HUES48 (cell line): ENCODE results near the gene IGHMBP2.

Experiments
- H3K27ac ChIP-seq: one replicate; pipeline ENCODE4 v1.7.0; 2013; ENCODE audit warnings: low read depth, low read length, inconsistent platforms
- H3K27me3 ChIP-seq: 2 replicates; pipeline ENCODE4 v1.6.1; 2013; ENCODE audit warnings: mild to moderate bottlenecking, low read length; ENCODE audit not compliant: control insufficient read depth, insufficient read depth
- H3K36me3 ChIP-seq: 2 replicates; pipeline ENCODE4 v1.6.1; 2013; ENCODE audit warnings: low read length; ENCODE audit not compliant: control insufficient read depth, insufficient read depth
- H3K4me1 ChIP-seq: 2 replicates; pipeline ENCODE4 v1.6.1; 2013; ENCODE audit warnings: mild to moderate bottlenecking, low read length; ENCODE audit not compliant: control insufficient read depth, insufficient read depth
- H3K4me3 ChIP-seq: 2 replicates; pipeline ENCODE4 v1.5.1; 2013; ENCODE audit warnings: mild to moderate bottlenecking, low read depth, low read length
- H3K9ac ChIP-seq: 2 replicates; pipeline ENCODE4 v1.6.1; 2013; ENCODE audit warnings: mild to moderate bottlenecking, low read depth, low read length, moderate library complexity
- H3K9me3 ChIP-seq: 2 replicates; pipeline ENCODE4 v1.6.1; 2013; ENCODE audit warnings: low read length; ENCODE audit not compliant: control insufficient read depth, insufficient read depth

Gene IGHMBP2

DNA sequence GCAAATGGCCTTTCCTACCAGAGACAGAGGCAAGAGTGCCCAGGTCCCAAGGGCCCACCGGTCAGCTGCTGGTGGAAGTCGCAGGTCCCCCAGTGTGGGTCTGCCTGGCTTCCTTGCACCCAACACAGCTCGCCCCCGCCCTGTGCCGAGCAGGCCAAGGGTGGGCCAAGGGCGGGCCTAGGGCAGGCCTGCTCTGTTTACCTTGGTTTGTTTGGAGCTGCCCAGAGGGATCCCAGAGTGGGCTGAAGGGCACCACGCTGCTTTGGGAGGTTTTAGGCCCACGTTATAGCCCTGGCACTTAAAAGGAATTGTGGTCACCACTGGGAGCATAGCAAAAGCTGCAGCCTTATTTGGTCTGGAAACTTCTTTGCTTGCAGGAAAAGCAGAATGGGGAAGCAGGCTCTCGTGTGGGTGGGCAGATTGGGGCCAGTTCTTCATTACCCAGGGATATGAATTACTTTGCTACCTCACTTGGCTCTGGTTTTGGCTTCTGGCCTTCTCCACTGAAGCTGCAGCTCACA is 39.1 kb downstream of the IGHMBP2 start:
- Histone ChIP-seq H3K27me3 (no peaks in the 10 kb centered on the region), H3K27ac (no peak overlapping the region), H3K4me3 (no peak overlapping the region), H3K36me3 (peaks cover 20% of the 10 kb centered on the region), H3K9me3 (no peaks in the 10 kb centered on the region), H3K9ac (no peak overlapping the region), H3K4me1 (no peaks in the 10 kb centered on the region)

GRCh38 chr11:68946416-68947090 is 42.9 kb downstream of the IGHMBP2 start:
- Histone ChIP-seq H3K36me3 (no peaks in the 10 kb centered on the region), H3K9me3 (no peaks in the 10 kb centered on the region), H3K4me1 (peaks cover 8% of the 10 kb centered on the region), H3K4me3 (no peak overlapping the region), H3K27ac (no peak overlapping the region), H3K9ac (no peak overlapping the region), H3K27me3 (no peaks in the 10 kb centered on the region)

- Histone ChIP-seq H3K9ac (no peak overlapping the region), H3K27ac (no peak overlapping the region), H3K4me3 (no peak overlapping the region), H3K27me3 (no peaks in the 10 kb centered on the region), H3K9me3 (no peaks in the 10 kb centered on the region), H3K36me3 (no peaks in the 10 kb centered on the region), H3K4me1 (peaks cover 8% of the 10 kb centered on the region)
Observed at GRCh38 chr11:68947151-68947550, 43.5 kb downstream of the IGHMBP2 start.

DNA sequence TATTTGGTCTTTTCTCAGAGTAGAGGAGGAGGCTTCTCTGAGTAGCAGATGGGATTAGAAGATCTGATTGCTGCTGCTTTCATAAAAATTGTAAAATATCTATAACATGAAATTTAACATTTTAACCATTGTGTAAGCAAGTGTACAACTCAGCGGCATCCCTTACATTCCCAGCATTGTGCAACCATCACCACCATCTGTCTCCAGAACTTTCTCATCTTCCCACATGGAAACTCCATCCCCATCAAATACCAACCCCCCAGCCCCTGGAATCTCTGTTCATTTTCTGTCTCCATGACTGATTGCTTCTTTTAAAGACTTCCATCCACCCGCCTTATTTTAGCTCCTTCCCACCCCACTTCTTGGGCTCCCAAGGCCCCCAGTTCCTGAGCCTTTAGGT is 44.8 kb downstream of the IGHMBP2 start:
- peaks cover 8% of the 10 kb centered on the region for H3K4me1 ChIP-seq
- H3K27ac ChIP-seq, result no peak overlapping the region
- H3K9me3 ChIP-seq, result no peaks in the 10 kb centered on the region
- no peaks in the 10 kb centered on the region for H3K27me3 ChIP-seq
- no peaks in the 10 kb centered on the region for H3K36me3 ChIP-seq
- no peak overlapping the region for H3K9ac ChIP-seq
- no peak overlapping the region for H3K4me3 ChIP-seq

DNA sequence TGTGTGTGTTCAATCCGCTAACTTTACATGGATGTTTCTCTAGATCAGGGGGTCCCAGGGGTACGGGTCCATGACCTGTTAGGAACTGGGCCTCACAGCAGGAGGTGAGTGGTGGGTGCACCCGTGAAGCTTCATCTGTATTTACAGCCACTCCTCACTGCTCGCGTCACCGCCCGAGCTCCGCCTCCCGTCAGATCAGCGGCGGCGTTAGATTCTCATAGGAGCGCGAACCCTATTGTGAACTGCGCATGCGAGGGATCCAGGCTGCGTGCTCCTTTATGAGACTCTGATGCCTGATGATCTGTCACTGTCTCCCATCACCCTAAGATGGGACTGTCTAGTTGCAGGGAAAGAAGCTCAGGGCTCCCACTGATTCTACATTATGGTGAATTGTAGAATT is 45.2 kb downstream of the IGHMBP2 start:
- H3K9me3 ChIP-seq, result no peaks in the 10 kb centered on the region
- no peaks in the 10 kb centered on the region for H3K36me3 ChIP-seq
- H3K27me3 ChIP-seq, result no peaks in the 10 kb centered on the region
- no peak overlapping the region for H3K9ac ChIP-seq
- H3K4me3 ChIP-seq, result no peak overlapping the region
- H3K4me1 ChIP-seq, result peaks cover 8% of the 10 kb centered on the region
- H3K27ac ChIP-seq, result no peak overlapping the region

GRCh38 chr11:68950270-68950669 is 46.6 kb downstream of the IGHMBP2 start:
- Histone ChIP-seq H3K9ac (no peak overlapping the region), H3K27ac (peak overlapping the region; percentile 21), H3K4me1 (peaks cover 8% of the 10 kb centered on the region), H3K27me3 (no peaks in the 10 kb centered on the region), H3K4me3 (no peak overlapping the region), H3K36me3 (no peaks in the 10 kb centered on the region), H3K9me3 (no peaks in the 10 kb centered on the region)

DNA sequence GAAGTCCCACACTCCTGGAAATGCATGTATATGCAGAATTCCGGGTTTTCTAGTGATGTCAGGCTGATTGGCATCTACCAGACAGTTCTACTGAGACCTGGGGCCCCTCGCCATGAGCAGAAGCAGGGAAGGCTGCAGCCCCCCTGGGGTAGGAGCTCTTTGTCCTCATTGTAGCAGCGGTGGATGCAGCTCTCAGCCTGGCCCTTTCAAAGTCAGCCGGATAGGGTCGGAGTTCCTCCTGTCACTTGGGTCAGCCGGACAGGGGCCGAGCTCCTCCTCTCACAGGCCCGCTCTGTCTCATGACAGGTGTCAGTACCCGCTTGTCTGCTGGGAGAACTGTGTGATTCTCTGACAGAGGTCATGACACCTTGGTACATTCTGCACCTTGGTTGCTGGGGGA is 47.1 kb downstream of the IGHMBP2 start:
- peaks cover 8% of the 10 kb centered on the region for H3K4me1 ChIP-seq
- peak overlapping the region; percentile 21 for H3K27ac ChIP-seq
- no peak overlapping the region for H3K4me3 ChIP-seq
- H3K36me3 ChIP-seq, result no peaks in the 10 kb centered on the region
- H3K27me3 ChIP-seq, result no peaks in the 10 kb centered on the region
- H3K9me3 ChIP-seq, result no peaks in the 10 kb centered on the region
- H3K9ac ChIP-seq, result no peak overlapping the region

DNA sequence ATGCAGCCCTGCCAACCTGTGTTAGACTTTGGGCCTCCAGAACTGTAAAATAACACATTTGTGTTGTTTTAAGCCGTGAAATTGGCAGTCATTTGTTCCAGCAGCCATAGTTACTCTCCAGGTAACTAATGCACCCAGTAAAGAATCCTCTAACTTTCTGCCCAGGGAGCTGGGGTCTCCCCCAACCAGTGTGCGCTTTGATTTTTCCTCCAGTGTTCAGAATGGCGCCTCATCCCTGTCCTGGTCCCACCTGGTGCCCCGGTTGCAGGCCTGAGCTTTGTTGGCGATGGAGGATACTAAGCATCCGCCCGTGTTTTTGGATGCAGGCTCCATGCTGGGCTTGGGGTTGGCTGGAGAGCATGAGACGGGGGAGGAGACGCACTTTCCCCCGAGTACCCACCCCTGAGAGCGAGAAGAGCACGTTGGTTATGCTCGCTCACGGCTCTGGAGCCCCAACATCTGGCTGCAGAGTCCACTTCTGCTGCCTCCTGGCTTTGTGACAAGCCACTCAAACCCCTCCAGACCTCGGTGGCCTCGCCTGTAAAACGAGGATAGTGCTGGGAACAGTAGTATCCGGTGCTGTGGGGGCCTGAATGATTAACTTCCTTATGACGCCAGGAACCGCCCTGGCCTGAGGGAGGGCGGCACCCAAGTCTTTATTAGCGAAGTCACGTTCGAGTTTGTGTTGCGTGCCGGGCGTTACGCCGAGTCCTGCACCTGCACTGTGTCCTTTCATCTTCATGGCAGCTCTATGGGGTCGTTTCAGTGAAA is 51.3 kb downstream of the IGHMBP2 start:
- Histone ChIP-seq H3K4me1 (peaks cover 8% of the 10 kb centered on the region), H3K27me3 (no peaks in the 10 kb centered on the region), H3K9ac (no peak overlapping the region), H3K36me3 (no peaks in the 10 kb centered on the region), H3K9me3 (no peaks in the 10 kb centered on the region), H3K4me3 (no peak overlapping the region), H3K27ac (no peak overlapping the region)

DNA sequence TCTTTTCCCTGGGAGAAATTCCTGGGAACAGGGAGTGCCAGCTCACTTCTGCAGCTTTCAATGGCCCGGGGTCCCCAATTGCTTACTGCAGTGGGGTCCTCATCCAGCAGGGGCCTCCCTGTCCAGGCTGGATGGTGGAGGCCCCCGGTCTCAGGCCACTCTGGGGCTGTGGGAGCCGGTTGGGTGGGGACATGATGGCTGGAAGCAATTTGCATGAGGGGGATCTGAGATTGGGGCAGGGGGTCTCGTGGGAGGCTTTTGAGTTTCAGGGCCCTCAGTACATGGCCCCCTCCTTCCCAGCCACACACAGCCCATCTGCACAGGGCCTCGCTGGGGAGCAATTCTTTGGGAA is 51.9 kb downstream of the IGHMBP2 start:
- H3K27me3 ChIP-seq, result no peaks in the 10 kb centered on the region
- H3K9ac ChIP-seq, result no peak overlapping the region
- H3K27ac ChIP-seq, result no peak overlapping the region
- no peak overlapping the region for H3K4me3 ChIP-seq
- H3K4me1 ChIP-seq, result peaks cover 6% of the 10 kb centered on the region
- H3K36me3 ChIP-seq, result no peaks in the 10 kb centered on the region
- H3K9me3 ChIP-seq, result no peaks in the 10 kb centered on the region

GRCh38 chr11:68956142-68956541 is 52.5 kb downstream of the IGHMBP2 start:
- H3K36me3 ChIP-seq, result no peaks in the 10 kb centered on the region
- no peaks in the 10 kb centered on the region for H3K4me1 ChIP-seq
- H3K27ac ChIP-seq, result no peak overlapping the region
- H3K9ac ChIP-seq, result no peak overlapping the region
- H3K27me3 ChIP-seq, result no peaks in the 10 kb centered on the region
- no peaks in the 10 kb centered on the region for H3K9me3 ChIP-seq
- no peak overlapping the region for H3K4me3 ChIP-seq

- Histone ChIP-seq H3K4me1 (no peaks in the 10 kb centered on the region), H3K27me3 (no peaks in the 10 kb centered on the region), H3K27ac (no peak overlapping the region), H3K9me3 (no peaks in the 10 kb centered on the region), H3K36me3 (no peaks in the 10 kb centered on the region), H3K9ac (no peak overlapping the region), H3K4me3 (no peak overlapping the region)
Observed at GRCh38 chr11:68956547-68957254, 53.0 kb downstream of the IGHMBP2 start.
